ENCODE measurements around the gene IP6K3. TPM values are rescaled to one million over a fixed set of nuclear protein-coding genes. Genes with fewer than 3 reads are reported as not detected.

IP6K3 gene
- total RNA-seq, 1 experiment from 2014 or later, result not detected

DNA sequence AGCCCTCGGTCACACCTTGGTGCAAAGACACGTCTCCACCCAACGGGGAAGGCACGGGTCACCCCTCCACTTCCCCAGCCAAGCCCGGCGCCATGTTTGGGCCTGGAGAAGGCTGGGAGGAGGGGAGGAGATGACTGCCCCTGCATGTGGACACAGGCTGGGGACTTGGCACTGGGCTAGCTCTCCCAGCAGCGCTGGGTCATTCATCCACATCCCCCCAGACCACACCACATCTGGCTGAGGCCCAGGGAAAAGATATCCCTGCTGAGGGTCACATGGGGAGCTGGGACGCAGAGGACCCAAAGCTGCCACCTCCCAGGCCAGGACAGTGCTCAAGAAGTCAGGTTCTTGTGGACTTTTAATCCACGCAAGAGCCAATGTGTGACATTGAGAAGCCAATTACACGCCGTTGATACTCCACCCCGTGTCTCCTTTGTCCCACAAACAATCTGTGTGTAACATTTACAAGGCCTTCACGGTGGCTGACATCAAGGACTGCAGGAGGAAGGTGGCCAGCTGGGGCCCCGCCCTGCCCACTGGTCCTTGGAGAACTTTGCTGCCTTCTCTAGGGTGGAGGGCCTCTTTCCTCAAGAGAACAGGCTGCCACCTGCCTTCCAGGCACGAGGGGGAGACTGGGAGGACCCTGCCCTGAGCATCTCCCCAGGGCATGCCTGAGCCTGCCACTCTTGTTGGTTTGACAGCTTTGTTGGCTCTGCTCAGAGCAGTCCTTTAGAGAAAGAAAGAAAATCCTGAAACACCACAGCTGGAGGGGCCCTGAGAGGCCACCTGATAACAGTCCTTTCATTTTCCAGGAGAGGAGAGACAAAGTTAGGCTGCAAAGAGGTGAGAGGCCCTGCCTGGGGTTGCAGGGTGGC is 5.3 kb upstream of the IP6K3 start:
- Histone ChIP-seq H3K4me3 (no peak overlapping the region), H3K9me3 (no peaks in the 10 kb centered on the region), H3K27me3 (no peaks in the 10 kb centered on the region), H3K36me3 (no peaks in the 10 kb centered on the region)
- no peak for DNase-seq

DNA sequence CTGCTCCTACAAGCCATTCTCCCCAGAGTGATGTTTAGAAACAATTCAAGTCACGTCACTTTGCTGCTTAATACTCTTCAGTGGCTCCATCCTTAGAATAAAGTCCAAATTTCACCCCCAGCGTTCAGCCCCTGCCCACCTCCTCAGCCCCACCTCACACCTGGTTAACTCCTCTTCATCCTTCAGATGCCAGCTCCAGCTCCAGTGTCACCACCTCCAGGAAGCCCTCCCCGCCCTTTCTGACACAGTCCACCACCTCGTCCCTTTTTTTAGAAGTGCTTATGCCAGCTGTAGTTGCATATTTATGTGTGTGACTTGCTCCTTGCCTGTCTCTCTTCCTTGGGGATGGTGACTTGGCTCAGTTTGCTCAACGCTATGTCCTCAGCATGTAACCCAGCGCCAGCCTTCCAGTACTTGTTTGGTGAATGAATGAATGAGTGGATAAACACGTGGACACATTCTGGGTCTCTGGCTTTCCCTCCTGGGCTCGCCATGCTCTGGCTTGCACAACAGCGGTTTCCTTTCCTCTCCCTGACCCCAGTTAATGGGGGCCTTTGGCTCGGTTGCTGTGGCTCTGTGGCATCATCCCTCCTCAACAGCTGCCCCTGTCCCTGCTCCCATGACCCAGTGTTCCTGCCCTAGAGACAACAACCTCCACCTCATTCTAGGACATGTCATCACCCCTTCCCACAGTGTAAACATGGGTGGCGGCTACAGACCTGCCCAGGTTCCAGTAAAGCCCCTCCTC is 3.7 kb upstream of the IP6K3 start:
- no peaks in the 10 kb centered on the region for H3K27me3 ChIP-seq
- no peaks in the 10 kb centered on the region for H3K36me3 ChIP-seq
- H3K9me3 ChIP-seq, result no peaks in the 10 kb centered on the region
- DNase-seq, result no peak
- no peak overlapping the region for H3K4me3 ChIP-seq

DNA sequence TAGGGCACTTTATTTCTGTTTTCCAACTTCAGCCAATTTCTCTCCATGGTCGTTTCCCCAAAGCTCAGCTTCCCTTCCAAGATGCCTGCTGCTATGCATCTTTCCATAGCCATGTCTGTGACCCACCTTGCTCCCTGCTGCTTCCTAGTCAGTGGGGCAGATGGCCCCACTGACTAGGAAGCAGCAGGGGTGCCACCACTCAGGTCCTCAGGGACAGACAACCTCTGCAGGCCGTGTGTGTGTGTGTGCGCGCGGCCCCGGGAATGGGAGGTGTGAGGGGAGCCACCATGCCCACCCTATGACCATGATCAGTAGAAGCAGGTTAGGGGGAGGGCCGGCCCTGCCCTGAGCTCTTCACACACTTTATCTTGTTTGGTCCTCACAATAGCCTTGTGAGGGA is 2.7 kb upstream of the IP6K3 start:
- no peak for DNase-seq
- H3K9me3 ChIP-seq, result no peaks in the 10 kb centered on the region
- H3K4me3 ChIP-seq, result no peak overlapping the region
- H3K36me3 ChIP-seq, result no peaks in the 10 kb centered on the region
- no peaks in the 10 kb centered on the region for H3K27me3 ChIP-seq

DNA sequence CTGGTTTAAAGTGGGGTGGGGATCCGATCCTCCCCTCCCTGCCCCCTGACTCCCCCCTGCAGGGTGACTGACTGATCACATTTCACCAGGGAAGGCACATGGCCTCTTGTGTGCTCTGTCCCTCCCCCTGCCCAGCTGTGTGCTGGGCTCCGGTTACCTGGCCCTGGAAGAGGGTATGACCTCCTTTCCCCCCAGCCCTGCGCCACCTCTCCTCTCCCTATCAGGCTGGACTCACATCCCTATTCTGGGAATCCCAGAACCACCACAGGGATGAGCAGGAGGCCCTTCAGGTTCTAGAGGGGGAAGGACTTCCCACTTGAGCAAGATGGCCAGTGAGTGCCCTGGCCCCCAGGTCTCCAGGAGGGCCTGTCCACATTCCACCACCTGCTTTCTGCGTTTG is 2.1 kb upstream of the IP6K3 start:
- Histone ChIP-seq H3K36me3 (no peaks in the 10 kb centered on the region), H3K4me3 (no peak overlapping the region), H3K27me3 (no peaks in the 10 kb centered on the region), H3K9me3 (no peaks in the 10 kb centered on the region)
- no peak for DNase-seq

DNA sequence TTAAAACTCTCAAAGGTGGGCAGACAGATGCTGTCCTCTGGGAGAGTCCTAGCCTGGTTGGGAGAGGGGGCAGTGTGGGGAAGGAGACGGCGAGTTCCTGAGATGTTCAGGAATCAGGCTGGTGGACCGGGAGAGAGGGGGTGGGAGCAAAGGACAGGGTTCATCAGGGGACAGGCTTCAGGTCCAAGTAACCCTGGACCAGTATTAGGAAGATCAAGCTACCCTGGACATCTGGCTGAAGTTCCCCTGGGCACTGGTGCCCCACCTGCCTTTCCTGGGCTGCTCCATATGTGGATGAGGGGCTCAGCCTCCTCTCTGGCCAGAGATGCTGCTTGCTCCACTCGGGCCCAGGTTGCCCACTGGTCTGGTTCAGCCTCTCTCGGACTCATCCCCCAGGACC is 1.1 kb upstream of the IP6K3 start:
- H3K4me3 ChIP-seq, result no peak overlapping the region
- H3K36me3 ChIP-seq, result no peaks in the 10 kb centered on the region
- no peaks in the 10 kb centered on the region for H3K9me3 ChIP-seq
- no peaks in the 10 kb centered on the region for H3K27me3 ChIP-seq
- DNase-seq, result no peak

DNA sequence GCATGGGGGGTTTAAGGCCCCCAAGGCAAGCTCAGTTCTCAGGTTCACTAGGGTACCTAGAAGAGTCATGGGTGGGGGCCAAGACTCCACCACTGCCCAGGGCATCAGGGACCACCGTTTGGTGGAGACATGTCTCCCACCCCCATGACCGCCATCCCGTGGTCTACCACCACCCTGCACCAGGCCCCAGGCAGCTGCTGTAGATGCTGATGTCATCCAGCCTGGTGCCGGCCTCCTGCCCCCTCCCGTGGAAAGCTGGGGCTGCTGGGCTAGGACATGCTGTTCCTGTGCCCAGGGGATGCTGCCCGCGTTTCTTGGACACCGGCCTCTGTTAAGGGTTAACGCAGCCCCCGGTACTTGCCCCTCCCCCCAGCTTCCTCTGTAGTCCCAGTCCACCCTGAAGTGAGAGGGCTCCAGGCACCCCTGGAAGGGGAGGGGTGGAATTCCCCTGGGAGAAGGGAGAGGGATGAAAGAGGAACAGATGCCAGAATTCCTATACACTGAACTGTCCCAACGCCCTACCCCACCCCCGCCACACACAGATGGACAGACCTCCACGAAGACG is 587 bp downstream of the IP6K3 start:
- H3K9me3 ChIP-seq, result no peaks in the 10 kb centered on the region
- H3K4me3 ChIP-seq, result no peak overlapping the region
- no peaks in the 10 kb centered on the region for H3K36me3 ChIP-seq
- DNase-seq, result peak; percentile 11
- no peaks in the 10 kb centered on the region for H3K27me3 ChIP-seq

DNA sequence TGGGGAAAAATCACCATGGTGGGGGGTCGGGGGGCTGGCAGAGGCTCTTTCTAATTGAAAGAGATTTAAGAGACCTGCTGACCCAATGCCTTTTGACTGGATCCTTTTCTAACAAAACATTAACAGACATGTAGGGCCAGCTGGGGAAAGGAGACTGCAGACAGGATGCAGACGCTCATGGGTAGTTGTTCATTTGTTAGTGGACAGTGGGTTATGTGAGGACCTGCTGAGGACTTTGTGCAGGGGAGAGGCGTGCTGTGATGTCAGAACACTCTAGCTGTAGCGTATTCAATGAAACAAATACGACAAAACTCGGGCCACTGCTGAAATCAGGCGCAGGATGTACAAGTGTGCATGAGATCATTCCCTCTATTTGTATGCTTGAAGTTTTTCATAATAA is 1.2 kb downstream of the IP6K3 start:
- Histone ChIP-seq H3K27me3 (no peaks in the 10 kb centered on the region), H3K36me3 (no peaks in the 10 kb centered on the region), H3K4me3 (no peak overlapping the region), H3K9me3 (no peaks in the 10 kb centered on the region)
- DNase-seq, result no peak

DNA sequence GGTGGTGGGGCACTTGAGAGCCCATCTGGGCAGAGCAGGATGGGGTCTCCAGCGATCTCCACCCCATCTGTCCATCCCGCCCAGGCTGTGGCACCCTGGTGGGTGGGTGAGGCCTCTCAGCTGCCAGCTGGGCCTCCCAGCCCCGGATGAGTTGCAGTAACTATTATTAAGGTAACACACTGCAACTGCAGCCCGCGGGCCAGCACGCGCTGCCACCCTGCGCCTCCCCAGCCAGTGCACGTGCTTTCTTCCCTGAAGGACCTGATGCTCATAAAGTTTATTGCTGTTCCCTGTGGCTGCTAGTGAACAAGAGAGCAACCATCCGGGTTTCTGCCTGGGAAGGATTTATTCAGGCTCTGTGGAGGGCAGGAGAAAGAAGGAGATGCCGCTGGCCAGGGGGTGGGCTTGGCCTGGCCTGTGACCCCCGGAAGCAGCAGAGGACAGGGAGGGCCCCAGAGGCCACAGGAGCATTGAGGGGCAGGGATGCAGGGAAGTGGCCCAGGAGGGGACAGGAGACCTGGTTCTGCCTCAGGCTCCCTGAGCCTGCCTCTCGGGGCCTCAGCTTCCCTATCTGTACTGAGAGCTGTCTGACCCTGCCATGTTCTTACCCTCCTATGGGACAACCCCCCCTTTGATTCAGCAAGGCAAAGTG is 1.7 kb downstream of the IP6K3 start:
- H3K9me3 ChIP-seq, result no peaks in the 10 kb centered on the region
- no peaks in the 10 kb centered on the region for H3K36me3 ChIP-seq
- DNase-seq, result no peak
- no peak overlapping the region for H3K4me3 ChIP-seq
- H3K27me3 ChIP-seq, result no peaks in the 10 kb centered on the region

DNA sequence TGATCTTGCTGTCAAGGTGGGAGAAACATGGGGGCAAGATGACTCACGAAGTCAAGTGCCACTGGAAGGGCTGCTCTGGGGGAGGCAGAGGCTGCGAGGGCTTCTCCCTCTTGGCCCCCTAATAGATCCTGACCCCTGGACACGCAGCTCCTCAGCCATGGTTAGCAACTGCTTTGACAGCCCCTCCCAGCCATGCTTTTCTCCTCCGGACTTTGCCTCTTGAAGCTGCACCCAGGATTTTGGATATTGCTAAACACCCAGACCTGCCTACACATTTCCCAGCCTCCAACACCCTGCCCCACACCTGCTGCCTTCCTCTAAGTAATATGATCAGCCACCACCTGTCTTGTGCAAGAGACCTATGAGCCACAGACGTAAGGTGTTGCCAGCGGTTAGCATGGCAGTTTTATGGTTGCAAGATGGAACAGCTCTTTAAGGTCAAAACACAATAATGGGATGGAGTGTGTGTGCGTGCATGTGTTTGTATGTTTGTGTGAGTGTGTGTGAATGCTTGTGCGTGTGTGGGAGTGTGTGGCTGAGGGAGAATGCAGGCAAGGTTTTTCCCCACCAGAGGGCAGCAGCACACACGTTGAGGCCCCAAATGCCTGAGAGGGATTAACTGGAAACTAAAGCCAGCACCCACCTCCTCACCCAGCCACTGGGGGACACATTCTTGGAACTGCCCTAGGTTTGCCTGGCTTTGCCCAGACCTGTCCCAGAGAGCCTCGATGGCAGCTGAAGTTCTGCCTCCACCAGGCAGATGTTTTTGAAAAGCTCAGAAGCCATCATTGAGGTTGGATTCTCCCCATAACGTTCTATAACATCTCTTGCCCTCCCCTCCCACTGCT is 2.5 kb downstream of the IP6K3 start:
- DNase-seq, result peak; percentile 21
- Histone ChIP-seq H3K27me3 (no peaks in the 10 kb centered on the region), H3K4me3 (no peak overlapping the region), H3K9me3 (no peaks in the 10 kb centered on the region), H3K36me3 (no peaks in the 10 kb centered on the region)

DNA sequence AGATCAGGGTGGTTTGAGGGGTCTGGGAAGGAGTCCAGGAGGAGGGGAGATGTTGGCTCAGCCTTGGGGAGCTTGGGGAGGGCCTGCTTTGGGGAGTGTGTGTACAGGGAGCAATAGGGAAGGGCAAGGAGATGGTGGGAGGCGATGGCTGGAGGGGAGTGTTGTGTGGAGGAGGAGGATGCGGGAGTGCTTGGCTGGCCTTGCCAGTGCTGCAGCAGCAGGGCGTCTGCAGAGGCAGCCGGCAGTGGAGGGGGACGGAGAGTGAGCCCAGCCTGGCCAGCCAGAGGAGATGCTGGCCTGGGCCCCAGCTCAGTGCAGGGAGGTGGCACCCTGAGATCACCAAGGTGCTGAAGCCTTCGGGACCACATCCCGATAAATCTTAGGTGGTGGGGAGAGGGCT is 3.9 kb downstream of the IP6K3 start:
- Histone ChIP-seq H3K36me3 (no peaks in the 10 kb centered on the region), H3K9me3 (no peaks in the 10 kb centered on the region), H3K27me3 (no peaks in the 10 kb centered on the region), H3K4me3 (no peak overlapping the region)
- no peak for DNase-seq

DNA sequence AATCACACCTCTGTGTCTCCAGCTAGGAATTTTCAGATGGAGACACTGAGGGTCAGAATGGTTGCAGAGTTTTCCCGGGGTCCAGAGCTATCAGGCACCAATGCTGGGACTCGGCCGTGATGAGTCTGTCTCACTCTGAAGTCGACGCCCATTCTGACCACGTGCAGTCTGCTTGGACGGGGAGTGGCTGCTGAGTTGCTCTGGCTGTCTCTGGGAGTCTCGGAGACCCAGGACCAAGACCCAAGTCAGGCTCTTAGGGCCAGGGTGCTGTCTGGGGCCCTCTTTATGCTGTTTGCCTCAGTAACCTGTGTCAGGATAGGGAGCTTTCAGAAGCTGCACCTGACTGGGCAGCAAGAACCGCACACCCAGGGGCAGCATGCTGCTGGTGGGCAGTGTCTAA is 4.6 kb downstream of the IP6K3 start:
- H3K4me3 ChIP-seq, result no peak overlapping the region
- H3K9me3 ChIP-seq, result no peaks in the 10 kb centered on the region
- no peak for DNase-seq
- no peaks in the 10 kb centered on the region for H3K27me3 ChIP-seq
- no peaks in the 10 kb centered on the region for H3K36me3 ChIP-seq

DNA sequence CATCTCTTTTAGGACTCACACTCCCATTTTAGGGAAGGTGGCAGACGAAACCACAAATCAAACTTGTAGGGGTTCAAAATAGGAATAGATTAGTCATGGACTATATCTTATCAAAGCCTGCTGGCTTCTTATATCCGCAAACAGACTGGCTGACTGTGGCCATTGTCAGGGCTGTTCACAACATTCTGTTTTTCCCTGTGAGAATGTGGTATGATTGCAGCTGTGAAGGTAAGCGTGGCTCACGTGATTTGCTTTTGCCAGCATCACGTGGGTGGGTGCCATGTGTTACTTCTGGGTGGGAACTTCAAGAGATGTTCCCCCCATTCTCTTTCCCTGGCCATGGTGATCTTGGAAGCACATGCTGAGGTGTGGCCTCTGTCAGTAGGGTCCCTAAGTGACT is 5.9 kb downstream of the IP6K3 start:
- H3K36me3 ChIP-seq, result no peaks in the 10 kb centered on the region
- H3K27me3 ChIP-seq, result no peaks in the 10 kb centered on the region
- DNase-seq, result no peak
- H3K9me3 ChIP-seq, result no peaks in the 10 kb centered on the region
- no peak overlapping the region for H3K4me3 ChIP-seq

DNA sequence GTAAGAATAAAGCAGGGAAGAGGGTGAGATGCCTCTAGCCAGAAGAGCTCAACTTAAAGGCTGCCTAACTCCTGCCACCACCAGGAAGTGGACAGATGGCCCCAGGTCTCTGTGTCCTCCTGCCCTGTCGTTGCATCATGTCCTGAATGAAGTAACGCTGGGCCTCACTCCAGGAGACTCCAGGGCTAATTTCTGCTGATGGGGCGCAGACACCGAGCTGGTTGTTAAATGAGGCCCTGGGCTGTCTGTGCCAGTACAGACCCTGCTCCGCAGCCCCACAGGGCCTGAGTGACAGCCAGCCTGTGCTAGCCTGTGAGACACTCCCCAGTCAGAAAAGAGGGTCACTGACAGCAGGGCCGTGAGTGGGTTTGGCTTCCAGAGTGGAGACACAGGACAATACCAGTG is 6.5 kb downstream of the IP6K3 start:
- Histone ChIP-seq H3K9me3 (no peaks in the 10 kb centered on the region), H3K27me3 (no peaks in the 10 kb centered on the region), H3K36me3 (no peaks in the 10 kb centered on the region), H3K4me3 (no peak overlapping the region)
- no peak for DNase-seq

DNA sequence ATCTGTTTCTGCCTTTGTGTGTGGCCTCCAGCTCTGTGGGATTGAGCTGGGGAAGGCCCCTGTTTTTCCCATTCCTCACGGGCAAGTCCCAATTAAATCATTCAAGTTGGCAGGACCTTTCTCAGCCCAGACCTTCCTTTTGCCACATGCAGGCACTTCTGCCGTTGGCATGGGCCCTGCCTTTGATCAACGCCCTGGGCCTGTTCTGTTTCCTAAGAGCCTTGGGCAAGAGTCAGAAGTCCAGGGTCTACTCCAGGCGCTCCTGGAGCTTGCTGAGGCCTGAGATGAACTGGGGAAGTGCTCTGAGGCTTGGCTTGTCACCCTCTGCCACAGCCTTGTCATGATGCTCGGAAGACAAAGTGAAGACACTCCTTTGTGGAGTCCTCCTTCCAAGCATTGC is 7.1 kb downstream of the IP6K3 start:
- Histone ChIP-seq H3K27me3 (no peaks in the 10 kb centered on the region), H3K4me3 (no peak overlapping the region), H3K9me3 (no peaks in the 10 kb centered on the region), H3K36me3 (no peaks in the 10 kb centered on the region)
- DNase-seq, result no peak

DNA sequence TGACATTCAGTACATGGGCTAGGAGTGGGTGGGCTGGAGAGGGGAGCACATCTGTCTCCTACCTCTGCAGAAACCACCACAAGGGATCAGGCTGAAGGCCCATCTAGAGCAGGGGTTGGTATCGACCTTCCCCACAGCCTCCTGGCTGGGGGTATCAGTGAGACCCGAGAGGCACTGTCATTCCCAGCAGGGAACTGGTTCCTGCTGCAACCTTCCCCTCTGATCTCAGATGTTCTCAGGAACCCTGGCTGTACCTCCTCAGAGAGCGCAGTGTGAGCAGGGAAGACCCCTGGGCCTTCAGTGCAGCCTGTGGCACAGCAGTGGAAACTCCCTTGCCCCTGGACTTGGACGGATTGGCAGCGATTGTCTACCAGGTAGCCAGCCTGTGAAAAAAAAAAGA is 7.8 kb downstream of the IP6K3 start:
- no peaks in the 10 kb centered on the region for H3K9me3 ChIP-seq

DNA sequence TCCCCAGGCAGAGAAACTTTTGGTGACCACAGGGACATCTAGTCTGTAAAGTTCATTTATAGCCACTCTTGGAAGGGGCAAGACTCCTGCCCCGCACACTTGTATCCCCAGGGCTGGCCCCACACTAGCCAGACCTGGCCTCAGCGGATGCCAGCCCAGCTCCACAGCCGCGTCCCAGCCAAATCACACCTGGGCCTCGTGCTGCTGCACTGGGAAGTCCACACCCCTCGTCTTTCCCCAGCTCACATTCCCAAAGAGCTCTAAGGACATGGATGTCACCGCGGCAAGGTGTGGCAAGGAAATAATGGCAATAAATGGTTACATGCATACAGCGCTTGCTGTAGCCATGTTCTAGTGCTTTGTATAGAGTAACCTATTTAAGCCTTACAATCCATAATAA is 8.6 kb downstream of the IP6K3 start:
- no peaks in the 10 kb centered on the region for H3K27me3 ChIP-seq
- DNase-seq, result no peak
- H3K9me3 ChIP-seq, result no peaks in the 10 kb centered on the region
- H3K4me3 ChIP-seq, result no peak overlapping the region
- H3K36me3 ChIP-seq, result no peaks in the 10 kb centered on the region

More for the DNA sequence above, 7.8 kb downstream of the IP6K3 start:
- no peak for DNase-seq
- Histone ChIP-seq H3K27me3 (no peaks in the 10 kb centered on the region), H3K4me3 (no peak overlapping the region), H3K36me3 (no peaks in the 10 kb centered on the region)

Measured in MG63 (cell line).